G401.6 (cell line): ENCODE results near the gene C1QTNF2.

Source experiments
- FAIRE-seq: peaks from 2 replicates; lab custom pipeline; 2012; peaks lifted over from hg19 to GRCh38; lab: Jason Lieb, UNC

Gene C1QTNF2

GRCh38 chr5:160298189-160298588 is 72.2 kb downstream of the C1QTNF2 start:
- no peak for FAIRE-seq

GRCh38 chr5:160297776-160298175 is 72.7 kb downstream of the C1QTNF2 start:
- no peak for FAIRE-seq
